GM19043 (cell line): ENCODE results near the gene CES4A.
"Not testable (repeated sequence)": the region's sequence is repeated elsewhere in the genome, so short reads cannot be mapped to it uniquely, and the experiment has no call there.

Experiments used
- ATAC-seq: cut with Tn5 transposase; IDR thresholded peaks from one replicate; pipeline ENCODE4 v1.9.1; 2021; ENCODE audit warnings: low read depth; ENCODE audit not compliant: unreplicated experiment

The CES4A gene

GRCh38 chr16:67040906-67041305 lies 52.5 kb downstream of the CES4A start:
- ATAC-seq: no peak

DNA sequence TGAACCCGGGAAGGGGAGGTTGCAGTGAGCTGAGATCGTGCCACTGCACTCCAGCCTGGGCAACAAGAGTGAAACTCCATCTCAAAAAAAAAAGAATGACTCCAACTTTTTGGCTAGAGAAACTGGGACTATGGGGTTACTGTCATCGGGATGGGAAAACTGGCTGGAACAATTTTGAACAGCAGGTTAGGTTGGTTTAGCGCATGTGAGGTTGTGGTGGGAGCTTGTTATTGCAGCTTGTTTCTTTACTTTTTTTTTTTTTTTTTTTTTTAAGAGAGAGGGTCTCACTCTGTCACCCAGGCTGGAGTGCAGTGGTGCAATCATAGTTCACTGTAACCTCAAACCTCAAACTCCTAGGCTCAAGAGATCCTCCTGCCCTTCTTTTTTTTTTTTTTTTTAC lies 53.1 kb downstream of the CES4A start:
- not testable (repeated sequence) for ATAC-seq

GRCh38 chr16:67043420-67043819 lies 55.0 kb downstream of the CES4A start:
- ATAC-seq: no peak

GRCh38 chr16:67050796-67051195 lies 62.4 kb downstream of the CES4A start:
- ATAC-seq: no peak

- no peak for ATAC-seq
Measured at GRCh38 chr16:67052399-67052798, 64.0 kb downstream of the CES4A start.

DNA sequence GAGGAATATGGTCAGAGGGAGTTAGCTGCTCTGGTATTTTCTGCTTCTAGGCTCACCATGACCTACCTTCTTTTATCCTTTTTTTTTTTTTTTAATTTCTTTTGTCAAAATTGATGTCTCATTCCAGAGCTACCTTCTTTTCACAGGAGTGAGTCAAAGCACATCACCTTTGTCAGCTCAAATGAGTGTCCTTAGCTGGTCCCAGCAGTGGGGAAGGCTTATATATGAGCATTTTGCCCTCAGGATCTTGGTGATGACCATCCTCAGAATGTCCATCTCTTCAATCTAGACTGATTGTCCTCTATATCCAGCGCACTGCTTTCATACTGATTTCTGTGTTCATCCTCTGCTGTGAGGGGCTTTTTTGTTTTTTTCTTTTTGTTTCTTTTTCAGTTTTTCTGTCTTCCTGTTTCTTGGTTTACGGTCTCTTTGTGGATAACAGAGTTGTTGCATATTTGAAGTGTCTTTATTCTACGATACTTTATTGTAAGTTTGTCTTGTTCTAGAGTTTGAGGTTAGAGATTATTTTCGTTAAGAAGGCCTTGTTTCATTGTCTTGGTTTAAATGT lies 65.5 kb downstream of the CES4A start:
- ATAC-seq: no peak

- no peak for ATAC-seq
Measured at GRCh38 chr16:67054901-67055300, 66.5 kb downstream of the CES4A start.

GRCh38 chr16:67055712-67056487 lies 67.5 kb downstream of the CES4A start:
- ATAC-seq: no peak
